A549 treated with DMSO at 1 μM for 4 hours (cell line): ENCODE measurements around the gene ELANE. TPM values are rescaled to one million over a fixed set of nuclear protein-coding genes. Genes with fewer than 3 reads are reported as not detected.

Experiments used
- total RNA-seq: library from RNA; stranded (reverse); fragments of 200-300 nt; extraction: Qiagen RNA extraction; gene quantifications from 5 replicates; pipeline ENCODE4 v1.2.3, GENCODE V29; 2022; ENCODE audit warnings: low read depth

The ELANE gene
- 0.13 to 0.17 TPM (median 0.14 TPM) in 3 of 5 replicates, not detected in the others for total RNA-seq

GRCh38 chr19:852136-853013, at the start of gene ELANE:
Gene ELANE, plus strand, starts transcription at chr19:852303. Its CDS starts 26 bp downstream, at chr19:852329.

DNA sequence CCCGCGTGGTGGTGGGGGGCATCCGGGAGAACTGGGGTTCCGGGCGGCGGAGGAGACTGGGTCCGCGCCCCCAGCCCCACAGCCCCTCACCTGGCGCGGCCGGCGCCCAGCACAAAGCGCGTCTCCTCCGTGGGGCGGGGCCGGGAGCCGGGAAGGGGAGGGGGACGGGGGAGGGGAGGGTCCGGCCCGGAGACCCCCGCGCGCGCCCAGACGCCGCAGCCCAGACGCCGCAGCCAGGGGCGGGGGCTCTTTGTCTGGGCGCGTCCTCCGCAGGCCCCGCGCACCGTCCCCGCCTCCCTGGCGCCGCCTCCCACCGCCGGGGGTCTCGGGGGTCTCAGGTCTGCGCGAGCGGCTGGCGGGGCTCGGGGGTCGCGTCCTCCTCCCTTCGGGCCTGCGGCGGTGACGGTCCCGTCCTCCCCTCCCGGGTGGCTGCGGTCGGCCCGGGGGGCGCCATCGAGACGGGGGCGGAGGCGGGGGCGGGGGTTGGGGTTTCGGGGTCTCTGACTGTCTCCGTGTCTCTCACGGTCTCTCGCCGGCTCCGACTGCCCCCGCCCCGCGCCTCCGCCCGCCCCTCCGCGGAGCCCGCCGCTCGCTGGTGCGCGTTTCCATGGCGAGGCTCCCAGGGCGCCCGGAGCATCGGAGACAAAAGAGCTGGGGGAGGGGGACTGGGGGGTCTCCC, 30.1 kb upstream of the ELANE start, which contains the start of gene PLPPR3:
TSS of gene PLPPR3 (minus strand) at position 131 of the 679 bp plus-strand sequence. CDS start 396 bp downstream, outside the sequence.

DNA sequence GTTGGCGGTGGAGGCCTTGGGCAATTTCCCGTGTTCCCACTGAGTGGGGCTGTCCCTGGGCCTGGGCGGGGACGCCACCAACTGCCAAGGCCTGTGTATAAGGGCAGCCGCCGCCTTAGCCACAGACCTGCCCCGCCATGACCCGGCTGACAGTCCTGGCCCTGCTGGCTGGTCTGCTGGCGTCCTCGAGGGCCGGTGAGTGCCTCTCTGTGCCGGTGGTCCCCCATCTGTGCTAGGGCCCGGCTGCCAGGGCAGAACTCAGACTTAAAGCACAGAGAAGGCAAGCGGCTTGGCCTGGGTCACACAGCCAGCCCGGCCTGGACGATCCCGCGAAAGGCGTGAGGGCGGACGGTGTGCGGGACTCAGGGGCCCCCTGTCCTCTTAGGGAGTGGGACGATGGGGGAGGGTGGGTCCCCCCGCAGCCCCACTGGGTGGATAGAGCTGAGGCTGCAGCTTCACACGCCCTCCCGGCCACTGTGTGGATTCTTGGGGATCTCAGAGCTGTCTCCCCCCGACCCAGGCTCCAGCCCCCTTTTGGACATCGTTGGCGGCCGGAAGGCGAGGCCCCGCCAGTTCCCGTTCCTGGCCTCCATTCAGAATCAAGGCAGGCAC, 24.3 kb upstream of the ELANE start, which contains the start of gene AZU1:
TSS of gene AZU1 (plus strand) at position 128 of the 612 bp plus-strand sequence. CDS start at position 138, 10 bp downstream.

GRCh38 chr19:840519-841206, 11.4 kb upstream of the ELANE start, which contains the start of gene PRTN3:
Gene PRTN3, plus strand, starts transcription at chr19:840999. Its CDS starts 10 bp downstream, at chr19:841009.

DNA sequence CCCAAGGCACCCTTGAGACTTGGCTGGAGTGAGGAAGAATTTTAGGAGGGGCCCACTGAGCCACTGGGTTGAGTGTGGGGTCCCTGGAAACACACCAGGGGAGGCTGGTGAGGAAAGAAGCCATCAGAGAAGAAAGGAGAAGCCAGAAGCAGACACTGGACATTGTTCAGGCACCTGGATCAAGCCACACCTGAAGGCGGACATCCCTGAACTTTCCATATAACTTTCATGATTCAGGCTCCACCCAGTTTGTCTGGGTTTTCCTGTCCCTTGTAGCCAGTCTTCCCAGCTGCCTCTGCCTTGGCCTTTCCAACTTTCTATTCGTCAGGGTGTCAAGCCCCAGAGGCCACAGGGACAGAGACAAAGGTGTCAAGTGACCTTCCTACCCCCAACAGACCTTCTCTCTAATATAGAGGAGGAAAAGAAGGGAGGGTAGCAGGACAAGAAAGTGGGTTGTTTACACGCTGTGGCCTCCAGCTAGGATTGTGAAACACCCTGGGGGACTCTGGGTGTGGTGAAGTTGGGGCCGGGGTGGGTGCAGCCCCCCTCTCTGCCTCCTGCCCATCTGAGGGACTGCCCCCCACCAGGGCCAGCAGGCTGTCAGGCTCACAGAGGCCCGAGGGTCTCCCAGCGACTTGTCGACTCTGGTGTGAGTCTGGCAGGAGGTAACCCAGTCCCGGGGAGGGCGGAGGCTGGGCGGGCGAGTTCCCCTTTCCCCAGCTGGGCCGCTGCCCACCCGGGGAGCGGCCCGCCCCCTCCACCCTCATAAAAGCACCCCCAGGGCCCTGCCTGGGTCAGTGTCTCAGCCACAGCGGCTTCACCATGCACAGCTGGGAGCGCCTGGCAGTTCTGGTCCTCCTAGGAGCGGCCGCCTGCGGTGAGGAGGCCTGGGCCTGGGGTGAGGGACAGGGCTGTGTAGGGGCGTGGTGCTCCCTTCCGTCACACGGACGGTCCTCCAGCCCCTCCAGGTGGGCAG, 7.1 kb downstream of the ELANE start, which contains the start of gene CFD:
TSS of gene CFD (plus strand) at position 797 of the 976 bp plus-strand sequence. CDS start at position 823, 26 bp downstream.

GRCh38 chr19:892894-893689, 41.0 kb downstream of the ELANE start, which contains the start of the genes MED16 and RNU6-9:
Gene MED16, minus strand, starts transcription at chr19:893187. Its CDS starts 2,056 bp downstream, at chr19:891131.
Gene RNU6-9, plus strand, starts transcription at chr19:893484.

Other genes starting within 250 kb of the ELANE start
- gene POLRMT, start 218.8 kb upstream of the ELANE start, total RNA-seq = 64.0 to 104 TPM (median 94.3 TPM) in 5 replicates
- gene FGF22, start 212.4 kb upstream of the ELANE start, total RNA-seq = 0.32 to 0.97 TPM (median 0.76 TPM) in 5 replicates
- 59.2 to 69.6 TPM (median 63.5 TPM) in 5 replicates for gene RNF126, start 189.1 kb upstream of the ELANE start, total RNA-seq
- 126 to 139 TPM (median 135 TPM) in 5 replicates for gene FSTL3, start 175.9 kb upstream of the ELANE start, total RNA-seq
- 0.09 to 0.31 TPM (median 0.12 TPM) in 4 of 5 replicates, not detected in the other for gene PRSS57, start 156.9 kb upstream of the ELANE start, total RNA-seq
- gene PALM, start 143.4 kb upstream of the ELANE start, total RNA-seq = 11.5 to 17.0 TPM (median 13.6 TPM) in 5 replicates
- gene MISP, start 101.2 kb upstream of the ELANE start, total RNA-seq = 86.2 to 99.9 TPM (median 95.7 TPM) in 5 replicates
- 222 to 238 TPM (median 234 TPM) in 5 replicates for gene PTBP1, start 54.9 kb upstream of the ELANE start, total RNA-seq
- gene PLPPR3, start 30.3 kb upstream of the ELANE start, total RNA-seq = 1.9 to 4.8 TPM (median 3.8 TPM) in 5 replicates
- gene AZU1, start 24.5 kb upstream of the ELANE start, total RNA-seq = 0.14 to 0.34 TPM (median 0.22 TPM) in 4 of 5 replicates, not detected in the other
- 0.24 to 0.36 TPM (median 0.28 TPM) in 5 replicates for gene PRTN3, start 11.3 kb upstream of the ELANE start, total RNA-seq
- 8.2 to 19.0 TPM (median 16.7 TPM) in 5 replicates for gene CFD, start 7.4 kb downstream of the ELANE start, total RNA-seq
- gene MED16, start 40.9 kb downstream of the ELANE start, total RNA-seq = 10.9 to 20.5 TPM (median 18.7 TPM) in 5 replicates
- not detected in 5 replicates for gene RNU6-9, start 41.2 kb downstream of the ELANE start, total RNA-seq
- 27.2 to 42.8 TPM (median 35.9 TPM) in 5 replicates for gene R3HDM4, start 60.9 kb downstream of the ELANE start, total RNA-seq
- gene KISS1R, start 65.0 kb downstream of the ELANE start, total RNA-seq = 0.17 to 0.43 TPM (median 0.30 TPM) in 5 replicates
- 3.3 to 6.5 TPM (median 5.0 TPM) in 5 replicates for gene ARID3A, start 73.7 kb downstream of the ELANE start, total RNA-seq
- gene WDR18, start 132.0 kb downstream of the ELANE start, total RNA-seq = 48.6 to 71.6 TPM (median 65.8 TPM) in 5 replicates
- gene GRIN3B, start 148.1 kb downstream of the ELANE start, total RNA-seq = 1.1 to 2.9 TPM (median 2.4 TPM) in 5 replicates
- 72.8 to 115 TPM (median 101 TPM) in 5 replicates for gene TMEM259, start 168.8 kb downstream of the ELANE start, total RNA-seq
- gene RNU6-2, start 169.2 kb downstream of the ELANE start, total RNA-seq = not detected in 5 replicates
- 48.4 to 58.7 TPM (median 53.6 TPM) in 5 replicates for gene CNN2, start 174.3 kb downstream of the ELANE start, total RNA-seq
- gene ABCA7, start 187.8 kb downstream of the ELANE start, total RNA-seq = 4.6 to 9.3 TPM (median 8.6 TPM) in 5 replicates
- gene ARHGAP45, start 214.9 kb downstream of the ELANE start, total RNA-seq = 1.1 to 2.0 TPM (median 1.9 TPM) in 5 replicates
- gene POLR2E, start 243.1 kb downstream of the ELANE start, total RNA-seq = 197 to 246 TPM (median 217 TPM) in 5 replicates